SK-N-SH treated with all-trans-retinoic acid at 6 μM for 48 hours (cell line): ENCODE measurements around the gene CLSTN2.

ENCODE experiments used
- ARNTL ChIP-seq: fragments of 450-650 bp; formaldehyde crosslinking; IDR thresholded peaks from 2 replicates; pipeline ENCODE4 v1.5.0; 2020; ENCODE audit warnings: low read depth, mild to moderate bottlenecking, moderate library complexity, borderline replicate concordance
- BACH2 ChIP-seq: fragments of 250-450 bp; sonication (Bioruptor Pico); IDR thresholded peaks from 2 replicates; pipeline ENCODE4 v1.9.0; 2021; ENCODE audit warnings: mild to moderate bottlenecking, borderline replicate concordance
- CSRNP3 ChIP-seq: fragments of 250-450 bp; sonication (Bioruptor Pico); IDR thresholded peaks from 2 replicates; pipeline ENCODE4 v1.5.1; 2021; ENCODE audit warnings: mild to moderate bottlenecking, moderate library complexity
- GLIS3 ChIP-seq: fragments of 250-450 bp; sonication (Bioruptor Pico); IDR thresholded peaks from 2 replicates; pipeline ENCODE4 v1.5.0; 2020; ENCODE audit warnings: mild to moderate bottlenecking, moderate library complexity
- ISL1 ChIP-seq: fragments of 250-450 bp; sonication (Bioruptor Pico); IDR thresholded peaks from 2 replicates; pipeline ENCODE4 v2.1.2; 2022; ENCODE audit warnings: mild to moderate bottlenecking, moderate library complexity
- PATZ1 ChIP-seq: fragments of 250-450 bp; sonication (Bioruptor Pico); IDR thresholded peaks from 2 replicates; pipeline ENCODE4 v1.8.0; 2020; ENCODE audit warnings: mild to moderate bottlenecking, moderate library complexity, borderline replicate concordance
- RARB ChIP-seq: fragments of 250-450 bp; sonication (Bioruptor Pico); IDR thresholded peaks from 2 replicates; pipeline ENCODE4 v1.8.0; 2021; ENCODE audit warnings: mild to moderate bottlenecking, moderate library complexity
- TCF4 ChIP-seq: fragments of 250-450 bp; sonication (Bioruptor Pico); IDR thresholded peaks from 2 replicates; pipeline ENCODE4 v1.8.0; 2021; ENCODE audit warnings: mild to moderate bottlenecking, moderate library complexity, borderline replicate concordance
- TOX ChIP-seq: fragments of 250-450 bp; sonication (Bioruptor Pico); IDR thresholded peaks from 2 replicates; pipeline ENCODE4 v1.8.0; 2021; ENCODE audit warnings: mild to moderate bottlenecking, moderate library complexity, borderline replicate concordance
- ZC3H10 ChIP-seq: fragments of 250-450 bp; sonication (Bioruptor Pico); IDR thresholded peaks from 2 replicates; pipeline ENCODE4 v1.5.1; 2021; ENCODE audit warnings: mild to moderate bottlenecking, moderate library complexity
- ZFP30 ChIP-seq: fragments of 450-650 bp; formaldehyde crosslinking; IDR thresholded peaks from 2 replicates; pipeline ENCODE4 v1.5.0; 2022; ENCODE audit warnings: mild to moderate bottlenecking, moderate library complexity
- ZNF8 ChIP-seq: fragments of 450-650 bp; formaldehyde crosslinking; IDR thresholded peaks from 2 replicates; pipeline ENCODE4 v1.5.0; 2020; ENCODE audit warnings: mild to moderate bottlenecking, moderate library complexity

DNA sequence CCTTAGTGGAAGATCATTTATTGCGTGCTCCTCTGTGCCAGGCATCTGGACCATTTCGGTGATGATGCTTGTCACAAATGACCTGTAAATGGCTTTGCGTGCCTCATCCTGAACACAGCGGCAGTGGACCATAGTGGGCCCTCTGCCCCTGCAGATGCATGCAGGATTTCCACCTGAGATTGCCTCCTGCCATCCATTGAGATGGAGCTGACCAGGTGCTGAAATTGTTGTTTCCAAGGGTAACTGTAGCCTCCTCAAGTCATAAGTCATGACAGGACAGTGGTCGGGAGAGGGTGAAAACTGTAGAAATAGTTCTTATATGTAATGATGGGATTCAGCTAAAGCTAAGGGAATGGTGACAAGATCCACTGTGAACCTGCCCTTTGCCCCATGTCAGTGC lies 35.5 kb downstream of the CLSTN2 start:
- TF ChIP-seq TCF4 (CRISPR knock-in tag) (no peak), RARB (CRISPR knock-in tag) (no peak), TOX (no peak), ZFP30 (no peak), ARNTL (no peak), PATZ1 (CRISPR knock-in tag) (no peak), CSRNP3 (no peak), BACH2 (CRISPR knock-in tag) (no peak), ZNF8 (no peak), GLIS3 (CRISPR knock-in tag) (no peak), ZC3H10 (CRISPR knock-in tag) (no peak), ISL1 (CRISPR knock-in tag) (no peak)
